H1 (cell line): ENCODE measurements around the gene UNC93A. TPM values are rescaled to one million over a fixed set of nuclear protein-coding genes. Genes with fewer than 3 reads are reported as not detected.

ENCODE experiments used
- CTCF ChIA-PET: fragments of 300-600 bp; sonication (Branson Sonifier 250); formaldehyde crosslinking; loops from one replicate; lab custom pipeline; 2021; ENCODE audit not compliant: partially characterized antibody; lab: Charles Lee
- POLR2A ChIA-PET: fragments of 300-600 bp; sonication (Branson Sonifier 250); formaldehyde crosslinking; loops from one replicate; lab custom pipeline; 2021; ENCODE audit warnings: inconsistent platforms; ENCODE audit not compliant: partially characterized antibody; lab: Charles Lee
- DNase-seq, 2 experiments: peaks; one replicate each; pipeline versions ENCODE4 v3.0.0 to v3.0.0-alpha.2; 2010 to 2022; ENCODE audit warnings: low spot score in 2 of 2, low read depth in 1 of 2, mixed read lengths in 1 of 2
- FAIRE-seq: peaks from 2 replicates; lab custom pipeline; 2011; peaks lifted over from hg19 to GRCh38; lab: Jason Lieb, UNC
- H2AFZ ChIP-seq: 2 replicates; pipeline ENCODE4 v1.8.1; 2012; ENCODE audit warnings: low read length, inconsistent platforms
- H2AK5ac ChIP-seq: 2 replicates; pipeline ENCODE4 v1.6.1; 2013; ENCODE audit warnings: low read depth, low read length
- H2BK120ac ChIP-seq: replicated peaks from 2 replicates; pipeline ENCODE3; 2013; ENCODE audit warnings: low read depth, low read length, inconsistent platforms
- H2BK12ac ChIP-seq: 2 replicates; pipeline ENCODE4 v1.6.1; 2013; ENCODE audit warnings: low read depth, low read length
- H2BK15ac ChIP-seq: 2 replicates; pipeline ENCODE4 v1.6.1; 2013; ENCODE audit warnings: low read length
- H2BK20ac ChIP-seq: 2 replicates; pipeline ENCODE4 v1.6.1; 2013; ENCODE audit warnings: low read length
- H2BK5ac ChIP-seq: 2 replicates; pipeline ENCODE4 v1.6.1; 2013; ENCODE audit warnings: low read depth, low read length
- H3K14ac ChIP-seq: 2 replicates; pipeline ENCODE4 v1.6.1; 2013; ENCODE audit warnings: inconsistent platforms; ENCODE audit not compliant: insufficient read length
- H3K18ac ChIP-seq: 2 replicates; pipeline ENCODE4 v1.6.1; 2013; ENCODE audit warnings: low read length; ENCODE audit errors: extremely low read depth
- H3K23ac ChIP-seq: 2 replicates; pipeline ENCODE4 v1.6.1; 2013; ENCODE audit warnings: inconsistent platforms; ENCODE audit not compliant: insufficient read length
- H3K23me2 ChIP-seq: 2 replicates; pipeline ENCODE4 v1.6.1; 2013; ENCODE audit warnings: low read depth, low read length
- H3K27ac ChIP-seq: 2 replicates; pipeline ENCODE4 v1.6.1; 2011; ENCODE audit warnings: low read depth, low read length, inconsistent platforms
- H3K27me3 ChIP-seq, 4 experiments: replicated peaks in 1 of 4; 1 replicate in 1 of 4; 2 replicates in 3 of 4; pipeline versions ENCODE4 v1.6.1 to v1.8.1; 2011 to 2013; ENCODE audit warnings: low read length in 3 of 4, mild to moderate bottlenecking in 3 of 4, inconsistent platforms in 2 of 4, mixed read lengths in 2 of 4, moderate library complexity in 1 of 4; ENCODE audit not compliant: control insufficient read depth in 3 of 4, insufficient read depth in 3 of 4; ENCODE audit errors: extremely low read depth in 1 of 4
- H3K36me3 ChIP-seq, 4 experiments: 2 replicates each; pipeline versions ENCODE4 v1.6.1 to v1.8.1; 2011 to 2013; ENCODE audit warnings: mild to moderate bottlenecking in 4 of 4, low read length in 3 of 4, moderate library complexity in 2 of 4, control low read depth in 1 of 4, inconsistent platforms in 1 of 4; ENCODE audit not compliant: insufficient read depth in 4 of 4, control insufficient read depth in 2 of 4
- H3K4ac ChIP-seq: replicated peaks from 2 replicates; pipeline ENCODE3; 2013; ENCODE audit warnings: low read length, low read depth, mixed read lengths, inconsistent platforms; ENCODE audit not compliant: insufficient read length
- H3K4me1 ChIP-seq, 4 experiments: replicated peaks in 1 of 4; 1 replicate in 1 of 4; 2 replicates in 3 of 4; pipeline versions ENCODE4 v1.6.1 to v1.8.1; 2011 to 2013; ENCODE audit warnings: low read length in 3 of 4, inconsistent platforms in 2 of 4, mixed read lengths in 1 of 4; ENCODE audit not compliant: insufficient read depth in 4 of 4, control insufficient read depth in 3 of 4
- H3K4me2 ChIP-seq, 2 experiments: 2 replicates each; pipeline versions ENCODE4 v1.6.1 to v1.8.1; 2011 to 2013; ENCODE audit warnings: low read depth in 2 of 2, low read length in 2 of 2, control low read depth in 1 of 2, inconsistent platforms in 1 of 2, mild to moderate bottlenecking in 1 of 2; ENCODE audit not compliant: insufficient read depth in 1 of 2
- H3K4me3 ChIP-seq, 4 experiments: fragments of 200-600, 300-600 bp in 1 of 4; sonication (generic), shearing (Covaris generic), sonication (Bioruptor Twin) in 1 of 4; 2 replicates each; pipeline versions ENCODE4 v1.5.1 to v1.8.1; 2011 to 2016; ENCODE audit warnings: low read length in 4 of 4, low read depth in 3 of 4, control low read depth in 2 of 4, inconsistent platforms in 2 of 4, mild to moderate bottlenecking in 2 of 4, mixed read lengths in 1 of 4, moderate library complexity in 1 of 4; ENCODE audit not compliant: insufficient read depth in 2 of 4; ENCODE audit errors: extremely low read depth in 1 of 4
- H3K56ac ChIP-seq: replicated peaks from 2 replicates; pipeline ENCODE3; 2013; ENCODE audit warnings: low read depth, mild to moderate bottlenecking, mixed read lengths, low read length, inconsistent platforms; ENCODE audit not compliant: insufficient read length
- H3K79me1 ChIP-seq: 2 replicates; pipeline ENCODE4 v1.6.1; 2013; ENCODE audit warnings: low read depth, low read length, control low read depth
- H3K79me2 ChIP-seq, 2 experiments: 2 replicates each; pipeline versions ENCODE4 v1.6.1 to v1.8.1; 2012 to 2013; ENCODE audit warnings: low read length in 2 of 2, mild to moderate bottlenecking in 2 of 2, inconsistent platforms in 1 of 2; ENCODE audit not compliant: insufficient read depth in 2 of 2, control insufficient read depth in 1 of 2
- H3K9ac ChIP-seq, 4 experiments: replicated peaks in 1 of 4; 1 replicate in 1 of 4; 2 replicates in 3 of 4; pipeline versions ENCODE4 v1.6.1 to v1.8.1; 2011 to 2013; ENCODE audit warnings: low read depth in 3 of 4, low read length in 3 of 4, control low read depth in 2 of 4, mild to moderate bottlenecking in 2 of 4, moderate library complexity in 2 of 4, inconsistent platforms in 1 of 4; ENCODE audit errors: extremely low read depth in 1 of 4
- H3K9me3 ChIP-seq, 2 experiments: 2 replicates each; pipeline versions ENCODE4 v1.6.1 to v1.8.1; 2012 to 2013; ENCODE audit warnings: mild to moderate bottlenecking in 2 of 2, moderate library complexity in 2 of 2, control low read depth in 1 of 2, inconsistent platforms in 1 of 2, low read depth in 1 of 2, low read length in 1 of 2, mixed read lengths in 1 of 2; ENCODE audit not compliant: insufficient read depth in 2 of 2
- H4K20me1 ChIP-seq, 2 experiments: replicated peaks in 1 of 2; 2 replicates each; pipeline versions ENCODE3 to v1.8.1; 2011 to 2013; ENCODE audit warnings: inconsistent platforms in 2 of 2, low read length in 2 of 2, mild to moderate bottlenecking in 1 of 2; ENCODE audit not compliant: insufficient read depth in 2 of 2, control insufficient read depth in 1 of 2
- H4K5ac ChIP-seq: 2 replicates; pipeline ENCODE4 v1.6.1; 2013; ENCODE audit warnings: low read length, low read depth, mixed read lengths, inconsistent platforms; ENCODE audit not compliant: insufficient read length
- H4K8ac ChIP-seq: 2 replicates; pipeline ENCODE4 v1.8.0; 2013; ENCODE audit warnings: mild to moderate bottlenecking, moderate library complexity, low read length, inconsistent platforms; ENCODE audit not compliant: insufficient read depth; ENCODE audit errors: extremely low read depth
- H4K91ac ChIP-seq: replicated peaks from 2 replicates; pipeline ENCODE3; 2013; ENCODE audit warnings: low read length, mixed read lengths, inconsistent platforms; ENCODE audit not compliant: insufficient read length
- BACH1 ChIP-seq: IDR thresholded peaks from 2 replicates; pipeline ENCODE4 v1.6.1; 2012; ENCODE audit warnings: low read length, improper control_type of control experiment
- CHD1 ChIP-seq: IDR thresholded peaks from 2 replicates; pipeline ENCODE4 v1.6.1; 2012; ENCODE audit warnings: low read depth, low read length, improper control_type of control experiment
- HDAC6 ChIP-seq: IDR thresholded peaks from one replicate; pipeline ENCODE4 v1.7.1; 2012; ENCODE audit warnings: low read depth, mild to moderate bottlenecking, inconsistent platforms, low read length, moderate library complexity
- POLR2AphosphoS5 ChIP-seq: IDR thresholded peaks from 2 replicates; pipeline ENCODE4 v1.6.1; 2011; ENCODE audit warnings: low read depth, low read length
- RNF2 ChIP-seq: fragments of 200-900, 300-1000 bp; sonication (generic); IDR thresholded peaks from 2 replicates; pipeline ENCODE4 v1.7.1; 2016; ENCODE audit warnings: borderline replicate concordance, low read depth, mild to moderate bottlenecking, antibody characterized with exemption, low read length; ENCODE audit not compliant: poor library complexity, severe bottlenecking; ENCODE audit errors: missing control alignments
- TAF7 ChIP-seq: optimal IDR thresholded peaks from 2 replicates; pipeline ENCODE3; 2011; ENCODE audit warnings: low read depth, mild to moderate bottlenecking, inconsistent platforms, low read length, moderate library complexity, borderline replicate concordance
- TBP ChIP-seq: IDR thresholded peaks from 2 replicates; pipeline ENCODE4 v1.6.1; 2011; ENCODE audit warnings: low read depth, low read length, improper control_type of control experiment
- WGBS, 2 experiments: shearing (Covaris generic) in 1 of 2; methylation state at CpG; one replicate each; pipeline versions ENCODE4 v1.1.6 to v1.1.7; 2013 to 2015; ENCODE audit warnings: low lambda C conversion rate in 2 of 2, mixed read lengths in 2 of 2, inconsistent platforms in 1 of 2, low coverage in 1 of 2, missing lambda C conversion rate in 1 of 2; ENCODE audit not compliant: insufficient replicate concordance in 2 of 2, insufficient coverage in 1 of 2, insufficient read length in 1 of 2; ENCODE audit errors: extremely low coverage in 1 of 2, missing lambda C conversion rate in 1 of 2; 5-methylcytosine and 5-hydroxymethylcytosine counted together
- polyA plus RNA-seq, 7 experiments: library from polyadenylated mRNA; depleted of rRNA in 3 of 7; stranded (reverse) in 5 of 7; unstranded in 2 of 7; fragments of >200 nt in 5 of 7; fragments of 200-250 nt in 2 of 7; gene quantifications; 1 replicate in 5 of 7; 2 replicates in 1 of 7; 4 replicates in 1 of 7; pipeline versions ENCODE4 v1.2.1 to v1.2.3, GENCODE V29; 2011 to 2013; ENCODE audit warnings: missing spikeins in 2 of 7, mixed read lengths in 2 of 7
- total RNA-seq: library from RNA; stranded (reverse); fragmentation: NEBNext Ultra II Directional; extraction: Animal tissue kit (Norgen Biotek cat#: 25700); gene quantifications from 2 replicates; pipeline ENCODE4 v1.2.1, GENCODE V29; 2021

UNC93A gene
- total and polyA plus RNA-seq, 2 of the 8 experiments (the other 6 are each of a cell fraction or from before 2014, with no cell fraction given), result 0.39 TPM; not detected in 1

DNA sequence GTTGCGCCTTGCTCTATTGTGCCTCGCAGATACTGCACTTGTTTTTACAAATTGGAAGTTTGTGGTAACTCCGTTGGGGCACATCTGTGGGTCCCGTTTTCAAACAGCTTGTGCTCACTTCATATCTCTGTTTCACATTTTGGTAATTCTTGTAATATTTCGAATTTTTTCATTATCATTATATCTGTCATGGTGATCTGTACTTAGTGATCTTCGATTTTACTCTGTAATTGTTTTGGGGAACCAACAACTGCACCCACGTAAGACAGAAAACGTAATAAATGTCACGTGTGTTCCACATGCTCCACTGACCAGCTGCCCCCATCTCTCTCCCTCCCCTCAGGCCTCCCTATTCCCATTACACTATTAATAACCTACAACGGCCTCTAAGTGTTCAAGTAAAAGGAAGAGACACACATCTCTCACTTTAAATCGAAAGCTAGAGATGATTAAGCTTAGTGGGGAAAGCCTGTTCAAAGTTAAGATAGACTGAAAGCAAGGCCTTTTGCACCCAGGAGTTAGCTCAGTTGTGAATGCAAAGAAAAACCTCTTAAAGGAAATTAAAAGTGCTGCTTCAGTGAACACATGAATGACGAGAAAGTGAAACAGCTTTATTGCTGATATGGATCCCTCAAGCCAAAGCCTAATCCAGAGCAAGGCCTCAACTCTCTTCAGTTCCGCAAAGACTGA lies 60.7 kb downstream of the UNC93A start:
- Histone ChIP-seq H4K5ac (no peak overlapping the region), H3K27me3 (peaks cover 5 to 22% (median 18%) of the 10 kb centered on the region in 4 experiments), H3K9ac (no peak overlapping the region), H2BK20ac (0 out of 2 replicates have a peak overlapping the region, but pooled peaks have one; percentile 56), H2BK5ac (no peak overlapping the region), H2BK120ac (no peak overlapping the region), H4K8ac (no peak overlapping the region), H2AFZ (no peak overlapping the region), H2AK5ac (no peak overlapping the region), H3K4ac (no peak overlapping the region), H3K36me3 (no peaks in the 10 kb centered on the region), H3K79me2 (no peaks in the 10 kb centered on the region), H3K4me2 (peak overlapping the region; percentile 77 to 84), H4K20me1 (no peaks in the 10 kb centered on the region), H3K4me3 (no peak overlapping the region), H3K79me1 (no peaks in the 10 kb centered on the region), H2BK12ac (no peak overlapping the region), H3K23ac (no peak overlapping the region), H3K4me1 (peaks cover 0 to 3% (median 0%) of the 10 kb centered on the region in 4 experiments; a peak in 2 of 7 replicates), H3K18ac (no peak overlapping the region), H3K23me2 (peaks cover 8% of the 10 kb centered on the region; the same call in 1 of the 2 replicates), H2BK15ac (no peak overlapping the region), H3K27ac (no peak overlapping the region), H3K9me3 (peaks cover 2 to 4% of the 10 kb centered on the region in 2 experiments; a peak in 2 of 4 replicates), H3K56ac (no peak overlapping the region), H4K91ac (no peak overlapping the region), H3K14ac (no peak overlapping the region)
- ChIA-PET POLR2A (interaction anchor here (1.3 kb wide), 1 partner anchor 12 kb away, joined by 3 read pairs; no protein-coding TSS in a partner anchor), CTCF (interaction anchor here (0.5 to 3.0 kb wide), 37 partner anchors 8 to 618 kb away, joined by 3 to 20 read pairs (median 4); partner anchors contain the start of gene UNC93A)
- no peak for FAIRE-seq
- DNase-seq, result no peak
- TF ChIP-seq HDAC6 (no peak), BACH1 (no peak), POLR2AphosphoS5 (no peak), TAF7 (no peak), RNF2 (no peak), TBP (no peak), CHD1 (no peak)
- WGBS, 2 experiments, result 65% methylated on average over 13 of the region's 13 CpGs; no CpG with 5 or more reads in 1 of the 2 experiments
